Measurements from ENCODE around the gene FTO. TPM values are rescaled to one million over a fixed set of nuclear protein-coding genes. Genes with fewer than 3 reads are reported as not detected.

FTO gene
- total RNA-seq, 1 donor from 2014 or later = 50.2 TPM

GRCh38 chr16:54072237-54072636 lies 368.3 kb downstream of the FTO start:
- no peaks in the 10 kb centered on the region for H3K27me3 ChIP-seq
- no peak for DNase-seq (ENCODE audit: low spot score in 2 of 2)
- H3K36me3 ChIP-seq = no peaks in the 10 kb centered on the region
- H3K27ac ChIP-seq = no peak overlapping the region
- H3K9me3 ChIP-seq = no peaks in the 10 kb centered on the region
- intact Hi-C loops (cut with DNase I) = no loop called here
- no peak for TF ChIP-seq CTCF (IDR thresholded peaks at IDR 0.05)
- H3K4me3 ChIP-seq = no peak overlapping the region
- no peaks in the 10 kb centered on the region for H3K4me1 ChIP-seq

GRCh38 chr16:54073356-54073755 lies 369.4 kb downstream of the FTO start:
- intact Hi-C loops (cut with DNase I) = no loop called here
- DNase-seq (ENCODE audit: low spot score in 2 of 2) = no peak
- H3K4me1 ChIP-seq = no peaks in the 10 kb centered on the region
- H3K27ac ChIP-seq = no peak overlapping the region
- no peak overlapping the region for H3K4me3 ChIP-seq
- no peak for TF ChIP-seq CTCF (IDR thresholded peaks at IDR 0.05)
- H3K36me3 ChIP-seq = no peaks in the 10 kb centered on the region
- no peaks in the 10 kb centered on the region for H3K9me3 ChIP-seq
- H3K27me3 ChIP-seq = no peaks in the 10 kb centered on the region

- no peaks in the 10 kb centered on the region for H3K27me3 ChIP-seq
- intact Hi-C loops (cut with DNase I) = no loop called here
- no peaks in the 10 kb centered on the region for H3K36me3 ChIP-seq
- H3K9me3 ChIP-seq = no peaks in the 10 kb centered on the region
- no peaks in the 10 kb centered on the region for H3K4me1 ChIP-seq
- no peak for DNase-seq (ENCODE audit: low spot score in 2 of 2)
- TF ChIP-seq CTCF (IDR thresholded peaks at IDR 0.05) = no peak
- no peak overlapping the region for H3K4me3 ChIP-seq
- no peak overlapping the region for H3K27ac ChIP-seq
Observed at GRCh38 chr16:54075446-54075845, 371.5 kb downstream of the FTO start.

GRCh38 chr16:54076006-54076504 lies 372.1 kb downstream of the FTO start:
- H3K9me3 ChIP-seq = no peaks in the 10 kb centered on the region
- H3K36me3 ChIP-seq = no peaks in the 10 kb centered on the region
- H3K27me3 ChIP-seq = no peaks in the 10 kb centered on the region
- no peak for TF ChIP-seq CTCF (IDR thresholded peaks at IDR 0.05)
- DNase-seq (ENCODE audit: low spot score in 2 of 2) = no peak
- H3K27ac ChIP-seq = no peak overlapping the region
- no peaks in the 10 kb centered on the region for H3K4me1 ChIP-seq
- H3K4me3 ChIP-seq = no peak overlapping the region
- intact Hi-C loops (cut with DNase I) = no loop called here

GRCh38 chr16:54077050-54077821 lies 373.3 kb downstream of the FTO start:
- no peaks in the 10 kb centered on the region for H3K9me3 ChIP-seq
- H3K4me3 ChIP-seq = no peak overlapping the region
- no peaks in the 10 kb centered on the region for H3K36me3 ChIP-seq
- intact Hi-C loops (cut with DNase I) = no loop called here
- no peak for TF ChIP-seq CTCF (IDR thresholded peaks at IDR 0.05)
- H3K27me3 ChIP-seq = no peaks in the 10 kb centered on the region
- no peak overlapping the region for H3K27ac ChIP-seq
- no peak for DNase-seq (ENCODE audit: low spot score in 2 of 2)
- H3K4me1 ChIP-seq = no peaks in the 10 kb centered on the region
